Activated naive CD4-positive, alpha-beta T cell (primary cell): Measurements from ENCODE around the gene WEE2.
"Not testable (repeated sequence)": the region's sequence is repeated elsewhere in the genome, so short reads cannot be mapped to it uniquely, and the experiment has no call there.

ENCODE experiments used
- DNase-seq, 4 experiments: peaks; one replicate each; lab custom pipeline; 2025; lab: John Stamatoyannopoulos, UW

WEE2 gene

GRCh38 chr7:141708351-141708750, at the start of gene WEE2:
Gene WEE2 (plus strand): TSS chr7:141708353. CDS start chr7:141708759, 406 bp downstream.
- no peak for DNase-seq

- no peak for DNase-seq
Observed at GRCh38 chr7:141659501-141659900, 48.7 kb upstream of the WEE2 start.

GRCh38 chr7:141660259-141660658, 47.9 kb upstream of the WEE2 start:
- DNase-seq: no peak

- no peak for DNase-seq
Observed at GRCh38 chr7:141663081-141663849, 44.9 kb upstream of the WEE2 start.

- no peak for DNase-seq
Observed at GRCh38 chr7:141664450-141664849, 43.7 kb upstream of the WEE2 start.

- DNase-seq: no peak
Observed at GRCh38 chr7:141665208-141666035, 42.7 kb upstream of the WEE2 start.

- DNase-seq: no peak
Observed at GRCh38 chr7:141666071-141666470, 42.1 kb upstream of the WEE2 start.

- DNase-seq: no peak
Observed at GRCh38 chr7:141668853-141669252, 39.3 kb upstream of the WEE2 start.

GRCh38 chr7:141671705-141672496, 36.3 kb upstream of the WEE2 start:
- DNase-seq: no peak

- DNase-seq: no peak
Observed at GRCh38 chr7:141673346-141673745, 34.8 kb upstream of the WEE2 start.

- DNase-seq: no peak
Observed at GRCh38 chr7:141674171-141674671, 33.9 kb upstream of the WEE2 start.

- DNase-seq: no peak
Observed at GRCh38 chr7:141674702-141675101, 33.5 kb upstream of the WEE2 start.

- no peak for DNase-seq
Observed at GRCh38 chr7:141675436-141676215, 32.5 kb upstream of the WEE2 start.

- no peak for DNase-seq
Observed at GRCh38 chr7:141676618-141677017, 31.5 kb upstream of the WEE2 start.

- no peak for DNase-seq
Observed at GRCh38 chr7:141679014-141679413, 29.1 kb upstream of the WEE2 start.

GRCh38 chr7:141685285-141686023, 22.7 kb upstream of the WEE2 start:
- DNase-seq: no peak

- no peak for DNase-seq
Observed at GRCh38 chr7:141686074-141686473, 22.1 kb upstream of the WEE2 start.

GRCh38 chr7:141686670-141687069, 21.5 kb upstream of the WEE2 start:
- DNase-seq: no peak

- no peak for DNase-seq
Observed at GRCh38 chr7:141688043-141688442, 20.1 kb upstream of the WEE2 start.

- DNase-seq: not testable (repeated sequence)
Observed at GRCh38 chr7:141689072-141689825, 18.9 kb upstream of the WEE2 start.
